ENCODE measurements around the gene CNR2. TPM values are rescaled to one million over a fixed set of nuclear protein-coding genes. Genes with fewer than 3 reads are reported as not detected.
"Not testable (repeated sequence)": the region's sequence is repeated elsewhere in the genome, so short reads cannot be mapped to it uniquely, and the experiment has no call there.

Gene CNR2
- 0.05 and 0.07 TPM in 2 replicates for total RNA-seq

GRCh38 chr1:23913212-23913880 is at the start of gene CNR2:
Gene CNR2, minus strand, starts transcription at chr1:23913362. Its CDS starts 37,745 bp downstream, at chr1:23875617.
- H3K9me3 Mint-ChIP-seq = no peaks in the 10 kb centered on the region
- no peaks in the 10 kb centered on the region for H3K27me3 Mint-ChIP-seq (ENCODE audit: low read depth)
- H3K36me3 Mint-ChIP-seq (ENCODE audit: low read depth) = no peaks in the 10 kb centered on the region
- DNase-seq (ENCODE audit: low spot score) = no peak
- no peak within 1 kb of the TSS for H3K4me3 Mint-ChIP-seq (ENCODE audit: low read depth)
- intact Hi-C loops (cut with micrococcal nuclease) = no loop called here
- H3K4me1 Mint-ChIP-seq (ENCODE audit: low read depth) = peaks cover 47% of the 10 kb centered on the region
- no peak within 1 kb of the TSS for H3K27ac Mint-ChIP-seq

GRCh38 chr1:23960291-23961020 is 47.3 kb upstream of the CNR2 start:
- intact Hi-C loops (cut with micrococcal nuclease) = no loop called here
- H3K4me1 Mint-ChIP-seq (ENCODE audit: low read depth) = peaks cover 56% of the 10 kb centered on the region
- no peak for DNase-seq (ENCODE audit: low spot score)
- peaks cover 47% of the 10 kb centered on the region for H3K36me3 Mint-ChIP-seq (ENCODE audit: low read depth)
- no peaks in the 10 kb centered on the region for H3K27me3 Mint-ChIP-seq (ENCODE audit: low read depth)
- no peaks in the 10 kb centered on the region for H3K9me3 Mint-ChIP-seq
- H3K4me3 Mint-ChIP-seq (ENCODE audit: low read depth) = peak overlapping the region; percentile 99
- peak overlapping the region; percentile 100 for H3K27ac Mint-ChIP-seq

- intact Hi-C loops (cut with micrococcal nuclease) = loop anchor here (1.0 to 5.0 kb wide), 2 partner anchors 21 to 92 kb away; partner anchors contain the start of genes FUCA1 and SRSF10
- Mint-ChIP-seq H3K27me3 (ENCODE audit: low read depth) (no peaks in the 10 kb centered on the region), H3K36me3 (ENCODE audit: low read depth) (peaks cover 39% of the 10 kb centered on the region), H3K4me3 (ENCODE audit: low read depth) (peak within 1 kb of the TSS; percentile 99), H3K4me1 (ENCODE audit: low read depth) (peaks cover 56% of the 10 kb centered on the region), H3K9me3 (no peaks in the 10 kb centered on the region), H3K27ac (peak within 1 kb of the TSS; percentile 100)
- peak; percentile 96 for DNase-seq (ENCODE audit: low spot score)
Observed at GRCh38 chr1:23959461-23960290, 46.5 kb upstream of the CNR2 start, which contains the start of gene PNRC2. Gene PNRC2, plus strand, starts transcription at chr1:23959828. Its CDS starts 1,630 bp downstream, at chr1:23961458.

GRCh38 chr1:23958810-23959460 is 45.8 kb upstream of the CNR2 start:
- DNase-seq (ENCODE audit: low spot score) = peak; percentile 93
- H3K4me1 Mint-ChIP-seq (ENCODE audit: low read depth) = peaks cover 53% of the 10 kb centered on the region
- H3K27ac Mint-ChIP-seq = peak overlapping the region; percentile 100
- no peaks in the 10 kb centered on the region for H3K27me3 Mint-ChIP-seq (ENCODE audit: low read depth)
- peak overlapping the region; percentile 99 for H3K4me3 Mint-ChIP-seq (ENCODE audit: low read depth)
- intact Hi-C loops (cut with micrococcal nuclease) = loop anchor here (1.0 to 5.0 kb wide), 2 partner anchors 21 to 92 kb away; partner anchors contain the start of genes FUCA1 and SRSF10
- peaks cover 32% of the 10 kb centered on the region for H3K36me3 Mint-ChIP-seq (ENCODE audit: low read depth)
- no peaks in the 10 kb centered on the region for H3K9me3 Mint-ChIP-seq

- intact Hi-C loops (cut with micrococcal nuclease) = loop anchor here (5.0 kb wide), 1 partner anchor 91 kb away; the partner anchor contains the start of gene FUCA1
- peak overlapping the region; percentile 100 for H3K27ac Mint-ChIP-seq
- peaks cover 47% of the 10 kb centered on the region for H3K4me1 Mint-ChIP-seq (ENCODE audit: low read depth)
- H3K36me3 Mint-ChIP-seq (ENCODE audit: low read depth) = peaks cover 27% of the 10 kb centered on the region
- not testable (repeated sequence) for H3K9me3 Mint-ChIP-seq; DNase-seq (ENCODE audit: low spot score); H3K27me3 Mint-ChIP-seq (ENCODE audit: low read depth)
- H3K4me3 Mint-ChIP-seq (ENCODE audit: low read depth) = peak overlapping the region; percentile 99
Observed at GRCh38 chr1:23958040-23958809, 45.1 kb upstream of the CNR2 start.

GRCh38 chr1:23957096-23957495 is 43.9 kb upstream of the CNR2 start:
- Mint-ChIP-seq H3K27me3 (ENCODE audit: low read depth) (no peaks in the 10 kb centered on the region), H3K27ac (peak overlapping the region; percentile 34), H3K4me3 (ENCODE audit: low read depth) (peak overlapping the region; percentile 32), H3K4me1 (ENCODE audit: low read depth) (peaks cover 39% of the 10 kb centered on the region), H3K9me3 (no peaks in the 10 kb centered on the region), H3K36me3 (ENCODE audit: low read depth) (peaks cover 23% of the 10 kb centered on the region)
- intact Hi-C loops (cut with micrococcal nuclease) = loop anchor here (5.0 kb wide), 1 partner anchor 90 kb away; the partner anchor contains the start of gene FUCA1
- no peak for DNase-seq (ENCODE audit: low spot score)

DNA sequence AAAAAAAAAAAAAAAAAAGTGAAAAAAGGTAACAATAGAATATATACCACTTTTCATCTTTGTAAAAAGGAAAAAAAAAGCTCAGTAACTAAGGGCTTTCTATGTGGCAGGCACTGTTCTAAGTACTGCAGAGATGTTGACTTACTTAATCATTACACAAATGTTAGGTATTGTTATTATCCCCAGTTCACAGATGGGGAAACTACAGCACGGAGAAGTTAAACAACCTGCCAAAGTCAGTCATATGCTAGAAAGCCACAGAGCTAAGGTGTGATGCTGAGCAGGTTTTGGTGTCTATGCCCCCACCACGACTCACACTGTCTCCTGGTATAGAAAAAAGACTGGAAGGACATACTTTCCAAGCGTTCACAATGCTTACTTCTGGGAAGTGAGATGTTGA is 39.9 kb upstream of the CNR2 start:
- H3K27me3 Mint-ChIP-seq (ENCODE audit: low read depth) = no peaks in the 10 kb centered on the region

GRCh38 chr1:23947366-23947765 is 34.2 kb upstream of the CNR2 start:
- Mint-ChIP-seq H3K27me3 (ENCODE audit: low read depth) (peaks cover 26% of the 10 kb centered on the region), H3K36me3 (ENCODE audit: low read depth) (no peaks in the 10 kb centered on the region), H3K9me3 (peaks cover 6% of the 10 kb centered on the region), H3K4me3 (ENCODE audit: low read depth) (no peak overlapping the region), H3K4me1 (ENCODE audit: low read depth) (no peaks in the 10 kb centered on the region), H3K27ac (no peak overlapping the region)
- intact Hi-C loops (cut with micrococcal nuclease) = no loop called here
- DNase-seq (ENCODE audit: low spot score) = no peak

More for the DNA sequence above, 39.9 kb upstream of the CNR2 start:
- Mint-ChIP-seq H3K4me1 (ENCODE audit: low read depth) (peaks cover 17% of the 10 kb centered on the region), H3K36me3 (ENCODE audit: low read depth) (no peaks in the 10 kb centered on the region), H3K27ac (no peak overlapping the region), H3K4me3 (ENCODE audit: low read depth) (no peak overlapping the region), H3K9me3 (no peaks in the 10 kb centered on the region)
- intact Hi-C loops (cut with micrococcal nuclease) = no loop called here
- DNase-seq (ENCODE audit: low spot score) = no peak

- Mint-ChIP-seq H3K4me1 (ENCODE audit: low read depth) (no peaks in the 10 kb centered on the region), H3K4me3 (ENCODE audit: low read depth) (no peak overlapping the region), H3K27me3 (ENCODE audit: low read depth) (peaks cover 4% of the 10 kb centered on the region), H3K27ac (no peak overlapping the region), H3K36me3 (ENCODE audit: low read depth) (no peaks in the 10 kb centered on the region), H3K9me3 (no peaks in the 10 kb centered on the region)
- DNase-seq (ENCODE audit: low spot score) = no peak
- intact Hi-C loops (cut with micrococcal nuclease) = no loop called here
Observed at GRCh38 chr1:23936481-23937176, 23.5 kb upstream of the CNR2 start.

DNA sequence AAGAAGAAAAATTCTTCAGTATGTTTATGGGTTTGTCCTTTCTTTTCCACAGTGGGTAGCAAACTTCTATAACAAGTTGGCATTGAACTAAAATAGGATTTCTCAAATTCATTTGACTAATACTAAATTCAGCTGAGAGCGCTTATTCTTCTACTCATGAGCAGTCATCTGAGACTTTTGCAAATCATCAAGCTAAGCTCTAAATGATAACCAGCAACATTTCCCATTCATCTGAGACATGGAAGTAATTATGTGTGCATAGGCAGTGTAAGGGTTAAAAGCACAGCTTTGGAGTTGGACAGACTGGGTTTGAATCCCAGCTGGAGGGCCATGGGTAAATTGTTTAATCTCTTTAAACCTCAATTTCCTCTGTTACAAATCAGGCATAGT is 18.3 kb upstream of the CNR2 start:
- intact Hi-C loops (cut with micrococcal nuclease) = no loop called here
- Mint-ChIP-seq H3K4me1 (ENCODE audit: low read depth) (no peaks in the 10 kb centered on the region), H3K27ac (no peak overlapping the region), H3K4me3 (ENCODE audit: low read depth) (no peak overlapping the region), H3K9me3 (no peaks in the 10 kb centered on the region), H3K27me3 (ENCODE audit: low read depth) (peaks cover 15% of the 10 kb centered on the region), H3K36me3 (ENCODE audit: low read depth) (no peaks in the 10 kb centered on the region)
- no peak for DNase-seq (ENCODE audit: low spot score)

- intact Hi-C loops (cut with micrococcal nuclease) = no loop called here
- no peaks in the 10 kb centered on the region for H3K9me3 Mint-ChIP-seq
- no peak overlapping the region for H3K4me3 Mint-ChIP-seq (ENCODE audit: low read depth)
- no peak for DNase-seq (ENCODE audit: low spot score)
- peaks cover 15% of the 10 kb centered on the region for H3K27me3 Mint-ChIP-seq (ENCODE audit: low read depth)
- H3K27ac Mint-ChIP-seq = no peak overlapping the region
- H3K4me1 Mint-ChIP-seq (ENCODE audit: low read depth) = no peaks in the 10 kb centered on the region
- H3K36me3 Mint-ChIP-seq (ENCODE audit: low read depth) = no peaks in the 10 kb centered on the region
Observed at GRCh38 chr1:23930861-23931490, 17.8 kb upstream of the CNR2 start.

Data from activated T-helper 2 cell treated with anti-CD3 and anti-CD28 coated beads, Interferon-gamma antibody, Interleukin-2, Interleukin-4, amounts not matched to agents 10 μg/mL and 5 μg/mL and 100 μg/mL, durations not matched to agents 14 hours and 24 hours and 36 hours (primary cell).